ENCODE results near the gene RASGRP4.
"Not testable (repeated sequence)": the region's sequence is repeated elsewhere in the genome, so short reads cannot be mapped to it uniquely, and the experiment has no call there.

RASGRP4 gene

DNA sequence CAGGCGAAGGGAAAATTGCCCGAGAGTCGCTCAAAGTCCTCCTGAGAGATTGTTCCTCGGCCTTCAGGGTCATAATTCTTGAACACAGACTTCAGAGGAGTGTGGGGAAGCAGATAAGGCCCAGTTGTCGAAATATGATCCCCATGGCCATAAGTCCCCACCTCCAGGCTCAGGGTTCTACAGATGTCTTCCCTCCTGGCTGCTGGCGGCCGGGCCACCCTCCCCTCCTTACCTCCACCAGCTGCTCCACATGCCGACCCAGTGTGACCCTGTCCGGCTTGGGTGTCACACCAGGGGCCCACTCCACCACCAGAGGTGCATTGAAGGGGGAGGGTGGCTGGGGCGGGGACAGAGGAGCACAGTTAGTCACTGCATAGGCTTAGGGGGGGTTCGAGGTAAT is 13.1 kb downstream of the RASGRP4 start:
- DNase-seq, result no peak

- DNase-seq, result no peak
These were observed 13.5 kb downstream of the RASGRP4 start for GRCh38 chr19:38412491-38412890.

- DNase-seq, result not testable (repeated sequence)
These were observed 14.1 kb downstream of the RASGRP4 start for GRCh38 chr19:38411898-38412297.

GRCh38 chr19:38411041-38411712 is 14.8 kb downstream of the RASGRP4 start:
- peak; percentile 82 for DNase-seq

GRCh38 chr19:38410407-38410806 is 15.6 kb downstream of the RASGRP4 start:
- not testable (repeated sequence) for DNase-seq

- peak; percentile 48 for DNase-seq
These were observed 16.3 kb downstream of the RASGRP4 start for GRCh38 chr19:38409631-38410133.

DNA sequence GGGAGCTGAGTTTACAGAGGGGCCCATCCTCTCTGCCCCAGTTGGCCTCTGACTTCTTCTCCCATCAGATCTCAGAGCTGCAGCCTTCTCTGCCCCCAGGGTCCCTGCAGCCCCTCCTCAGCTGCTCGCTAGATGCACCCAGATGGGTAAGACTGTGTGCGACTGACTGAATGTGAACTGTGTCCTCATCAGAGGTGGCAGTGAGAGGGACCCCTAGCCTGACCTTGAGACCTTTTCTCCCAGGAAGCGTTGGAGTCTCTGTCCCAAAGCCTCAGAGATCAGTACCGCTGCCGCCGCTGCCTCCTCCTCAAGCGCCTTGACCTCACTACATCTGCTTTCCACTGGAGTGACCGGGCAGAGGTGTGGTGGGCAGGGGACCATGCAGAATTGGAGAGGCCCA is 20.7 kb downstream of the RASGRP4 start:
- DNase-seq, result no peak

DNA sequence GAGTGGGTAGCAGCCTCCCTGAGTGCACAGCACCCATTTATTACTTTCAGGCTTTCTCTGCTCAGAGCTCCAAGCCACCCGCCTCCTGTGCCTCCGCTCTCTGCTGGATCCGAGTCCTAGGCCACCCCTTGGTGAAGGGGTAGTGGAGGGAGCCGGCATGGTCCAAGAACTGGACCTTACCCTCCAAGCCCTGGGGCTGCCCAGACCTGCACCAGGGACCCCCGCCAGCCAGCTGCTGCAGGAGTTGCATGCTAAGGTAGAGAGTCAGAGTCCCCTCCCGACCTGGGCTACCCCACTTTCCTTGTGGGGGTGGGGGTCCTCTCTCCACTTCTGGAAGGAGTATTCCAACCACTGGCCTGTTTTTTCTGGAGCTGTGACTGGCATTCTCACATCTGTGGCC is 21.2 kb downstream of the RASGRP4 start:
- no peak for DNase-seq

- peak; percentile 93 for DNase-seq
These were observed 22.9 kb downstream of the RASGRP4 start, which contains the start of gene FAM98C for GRCh38 chr19:38402967-38403674. FAM98C (plus strand) TSS chr19:38403093; CDS start chr19:38403154, 61 bp downstream.

DNA sequence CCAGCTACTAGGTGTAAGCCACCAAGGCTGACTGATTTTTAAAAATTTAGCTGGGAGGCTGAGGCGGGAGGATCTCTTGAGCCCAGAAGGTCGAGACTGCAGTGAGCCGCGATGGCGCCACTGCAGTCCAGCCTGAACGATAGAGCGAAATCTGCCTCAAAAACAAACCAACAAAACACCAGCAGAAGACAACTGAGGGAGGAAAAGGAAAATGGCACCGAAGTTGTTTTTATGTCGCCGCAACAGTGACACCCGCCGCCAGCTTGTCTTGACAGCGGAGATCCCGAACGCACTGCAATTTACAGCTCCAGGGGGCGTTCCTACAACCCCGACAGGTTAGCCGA is 23.4 kb downstream of the RASGRP4 start:
- DNase-seq, result no peak

- DNase-seq, result peak; percentile 76
These were observed 24.9 kb downstream of the RASGRP4 start for GRCh38 chr19:38401148-38401547.

DNA sequence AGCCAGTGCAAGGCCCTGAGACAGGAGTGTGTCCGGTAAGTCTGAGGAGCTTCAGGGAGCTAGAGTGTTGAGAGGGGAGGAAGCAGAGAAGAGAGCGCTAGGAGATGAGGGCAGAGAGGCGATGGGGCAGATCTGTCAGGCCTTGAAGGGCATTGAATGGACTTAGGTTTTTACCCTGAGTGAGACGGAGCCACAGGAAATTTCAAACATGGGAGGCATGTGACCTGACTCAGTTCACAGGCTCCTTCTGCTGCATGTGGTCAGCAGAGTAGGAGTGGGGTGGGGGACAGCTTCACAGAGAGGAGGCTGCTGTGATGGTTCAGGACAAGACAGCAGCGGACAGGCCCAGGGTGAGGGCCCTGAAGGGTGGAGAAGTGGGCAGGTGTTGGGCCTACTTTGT is 25.7 kb downstream of the RASGRP4 start:
- DNase-seq, result no peak

GRCh38 chr19:38399537-38399936 is 26.5 kb downstream of the RASGRP4 start:
- no peak for DNase-seq

- no peak for DNase-seq
These were observed 26.9 kb downstream of the RASGRP4 start for GRCh38 chr19:38399081-38399480.

DNA sequence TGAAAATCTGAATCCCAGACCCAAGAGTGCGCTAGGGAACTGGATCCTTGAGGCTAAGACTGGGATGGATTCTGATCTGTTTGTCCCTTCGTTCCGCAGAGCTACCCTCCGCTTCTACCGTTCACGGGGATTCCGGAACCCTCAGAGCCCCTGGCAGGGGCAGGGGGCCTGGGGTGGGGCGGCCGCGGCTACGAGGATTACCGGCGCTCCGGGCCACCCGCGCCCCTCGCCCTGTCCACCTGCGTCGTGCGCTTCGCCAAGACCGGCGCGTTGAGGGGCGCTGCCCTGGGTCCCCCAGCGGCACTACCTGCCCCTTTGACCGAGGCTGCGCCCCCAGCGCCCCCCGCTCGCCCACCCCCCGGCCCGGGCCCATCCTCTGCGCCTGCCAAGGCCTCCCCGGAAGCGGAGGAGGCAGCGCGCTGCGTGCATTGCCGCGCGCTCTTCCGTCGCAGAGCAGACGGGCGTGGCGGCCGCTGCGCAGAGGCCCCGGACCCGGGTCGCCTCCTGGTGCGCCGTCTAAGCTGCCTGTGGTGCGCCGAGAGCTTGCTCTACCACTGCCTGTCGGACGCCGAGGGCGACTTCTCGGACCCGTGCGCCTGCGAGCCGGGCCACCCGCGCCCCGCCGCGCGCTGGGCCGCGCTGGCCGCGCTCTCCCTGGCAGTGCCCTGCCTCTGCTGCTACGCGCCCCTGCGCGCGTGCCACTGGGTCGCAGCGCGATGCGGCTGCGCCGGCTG is 30.5 kb downstream of the RASGRP4 start:
- DNase-seq, result no peak

DNA sequence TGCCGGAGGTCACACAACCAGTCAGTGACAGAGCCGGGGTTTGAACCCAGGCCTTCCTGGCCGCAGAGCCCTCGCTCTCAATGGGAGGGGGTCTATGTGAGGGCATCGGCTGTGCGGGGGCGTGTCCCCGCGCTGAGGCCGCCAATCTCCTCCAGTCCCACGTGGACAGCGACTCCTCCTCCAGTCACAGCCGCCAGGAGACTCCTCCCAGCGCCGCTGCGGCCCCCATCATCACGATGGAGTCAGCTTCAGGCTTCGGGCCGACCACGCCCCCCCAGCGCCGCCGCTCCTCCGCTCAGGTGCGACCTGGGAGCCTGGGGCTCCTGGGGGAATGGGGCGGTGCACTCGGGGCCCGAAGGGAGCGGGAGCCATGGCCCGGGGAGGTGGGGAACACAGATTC is 31.5 kb downstream of the RASGRP4 start:
- no peak for DNase-seq

- peak; percentile 50 for DNase-seq
These were observed 33.2 kb downstream of the RASGRP4 start for GRCh38 chr19:38392707-38393308.

- DNase-seq, result no peak
These were observed 34.0 kb downstream of the RASGRP4 start for GRCh38 chr19:38391911-38392464.

DNA sequence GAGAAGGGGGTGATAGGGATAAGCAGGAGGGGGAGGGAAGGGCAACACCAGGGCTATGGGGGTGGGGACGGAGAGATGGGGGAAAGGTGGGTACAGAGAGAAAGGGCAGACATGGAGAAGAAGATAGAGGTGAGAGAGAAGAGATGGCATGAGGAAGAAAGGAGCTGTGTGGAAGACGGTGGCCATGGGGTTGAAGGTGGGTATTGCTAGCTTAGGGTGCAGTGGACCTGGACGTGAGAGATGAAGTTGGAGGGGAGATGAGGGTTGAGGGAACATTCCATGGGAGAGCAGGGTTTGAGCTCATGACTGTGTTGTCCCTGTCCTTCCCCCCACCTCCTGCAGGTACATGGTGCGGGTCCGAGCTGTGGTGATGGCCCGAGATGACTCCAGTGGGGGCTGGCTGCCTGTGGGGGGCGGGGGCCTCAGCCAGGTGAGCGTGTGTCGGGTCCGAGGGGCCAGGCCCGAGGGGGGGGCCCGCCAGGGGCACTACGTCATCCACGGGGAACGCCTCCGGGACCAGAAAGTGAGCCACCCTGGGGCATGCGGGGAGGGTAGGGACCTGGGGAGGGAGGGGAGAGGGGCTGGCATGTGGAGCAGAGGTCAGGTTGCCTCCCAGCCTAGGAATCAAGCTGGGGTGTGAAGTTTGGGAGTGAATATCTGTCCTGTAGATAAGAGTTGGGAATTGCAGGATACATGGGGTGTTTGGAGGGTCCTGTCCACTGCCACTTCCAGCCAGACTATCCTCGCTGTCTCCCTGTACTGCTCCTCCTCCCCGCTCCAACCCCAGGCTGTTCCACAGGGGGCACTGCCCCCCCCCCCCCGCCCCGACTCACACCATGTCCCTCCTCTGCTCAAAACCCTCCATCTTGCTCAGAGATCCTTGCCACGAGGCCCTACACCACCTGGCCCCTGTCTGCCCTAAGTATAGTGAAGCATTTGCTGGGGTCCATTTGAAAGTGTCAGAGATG is 35.8 kb downstream of the RASGRP4 start:
- DNase-seq, result no peak

DNA sequence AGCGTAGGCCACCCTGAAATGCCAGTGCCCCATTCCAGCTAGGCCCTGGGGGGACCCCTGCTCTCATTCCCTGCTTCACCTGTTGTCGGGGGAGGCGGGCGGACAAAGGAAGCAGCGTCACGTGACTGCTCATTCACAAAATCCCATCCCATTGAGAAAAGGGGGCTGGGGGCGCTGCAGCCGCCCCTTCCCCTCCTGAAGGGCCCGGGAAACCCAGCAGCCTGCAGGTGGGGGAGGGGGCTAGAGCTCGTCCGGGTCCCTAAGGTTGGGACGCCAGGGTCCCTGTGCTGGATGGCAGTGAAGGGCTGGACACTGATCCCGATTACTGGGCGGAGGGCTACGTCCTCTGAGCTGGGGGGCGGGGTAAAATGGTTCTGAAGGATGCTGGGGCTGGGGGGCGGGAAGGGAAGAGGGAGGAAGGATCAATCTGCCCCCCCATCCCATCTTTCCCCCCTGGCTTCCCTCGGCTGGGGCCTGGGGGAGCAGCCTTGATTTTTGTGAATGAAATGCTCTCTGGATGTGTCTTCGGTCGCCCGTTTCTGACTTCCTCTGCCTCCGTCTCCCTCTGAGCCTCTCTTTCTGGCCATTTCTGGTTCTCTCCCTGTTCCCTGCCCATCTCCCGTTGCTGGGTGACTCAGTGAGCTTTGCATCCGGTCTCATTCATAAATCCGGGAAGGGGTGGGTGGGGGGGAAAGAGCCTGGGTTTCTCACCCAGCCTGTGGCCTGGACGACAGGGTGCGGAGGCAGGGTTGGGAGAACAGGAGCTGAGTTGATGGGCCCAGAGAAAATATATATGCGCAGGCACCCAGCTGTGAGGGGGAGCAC is 36.7 kb downstream of the RASGRP4 start:
- DNase-seq, result peak; percentile 68
